C4-2B (cell line): ENCODE data around the gene THSD8.

Experiments
- H3K27ac ChIP-seq: fragments of 450-650 bp; 2 replicates; pipeline ENCODE4 v1.5.1; 2017
- CTCF ChIP-seq: fragments of 450-650 bp; conservative IDR thresholded peaks from 2 replicates; pipeline ENCODE4 v1.5.1; 2017; ENCODE audit warnings: mild to moderate bottlenecking
- ZFX ChIP-seq: fragments of 450-650 bp; IDR thresholded peaks from 2 replicates; pipeline ENCODE4 v1.6.1; 2017

The THSD8 gene

GRCh38 chr19:12801466-12802266, at the start of gene THSD8, which contains the start of gene PRDX2:
Gene THSD8 (plus strand): TSS chr19:12802069. CDS start chr19:12802072, 3 bp downstream.
Gene PRDX2 (minus strand): TSS chr19:12801800. CDS start chr19:12801261, 539 bp downstream.
- peak within 1 kb of the TSS; percentile 98 for H3K27ac ChIP-seq

GRCh38 chr19:12754465-12755196, 47.2 kb upstream of the THSD8 start:
- TF ChIP-seq CTCF (no peak), ZFX (no peak)
- H3K27ac ChIP-seq = no peak overlapping the region

More at GRCh38 chr19:12801466-12802266, at the start of gene THSD8, which contains the start of gene PRDX2:
- TF ChIP-seq CTCF = no peak
- TF ChIP-seq ZFX = peak; percentile 95

GRCh38 chr19:12756150-12756883, 45.6 kb upstream of the THSD8 start:
- no peak overlapping the region for H3K27ac ChIP-seq
- TF ChIP-seq CTCF = no peak
- TF ChIP-seq ZFX = no peak

GRCh38 chr19:12757544-12758274, 44.2 kb upstream of the THSD8 start:
- no peak overlapping the region for H3K27ac ChIP-seq
- TF ChIP-seq ZFX (no peak), CTCF (peak; percentile 99)

- TF ChIP-seq ZFX = no peak
- TF ChIP-seq CTCF = no peak
- no peak overlapping the region for H3K27ac ChIP-seq
Measured at GRCh38 chr19:12759686-12760085, 42.2 kb upstream of the THSD8 start.

- no peak for TF ChIP-seq ZFX
- TF ChIP-seq CTCF = no peak
Measured at GRCh38 chr19:12763100-12763499, 38.8 kb upstream of the THSD8 start.

More at GRCh38 chr19:12763100-12763499, 38.8 kb upstream of the THSD8 start:
- no peak overlapping the region for H3K27ac ChIP-seq
